ENCODE data around the gene ATG10. TPM values are rescaled to one million over a fixed set of nuclear protein-coding genes. Genes with fewer than 3 reads are reported as not detected.

The ATG10 gene
- total RNA-seq, 1 donor from 2014 or later: 5.3 TPM

GRCh38 chr5:82287625-82288024 lies 315.8 kb downstream of the ATG10 start:
- no peaks in the 10 kb centered on the region for H3K9me3 Mint-ChIP-seq
- no peak for ATAC-seq (ENCODE audit: low read depth)
- ChIA-PET CTCF (no interaction called here), POLR2A (interaction anchor here (0.7 kb wide), 1 partner anchor 14 kb away, joined by 3 read pairs; no protein-coding TSS in a partner anchor)
- intact Hi-C loops (cut with micrococcal nuclease): no loop called here
- no peaks in the 10 kb centered on the region for H3K4me1 Mint-ChIP-seq
- TF ChIP-seq CTCF (IDR thresholded peaks at IDR 0.05): no peak
- no peaks in the 10 kb centered on the region for H3K36me3 Mint-ChIP-seq (ENCODE audit: low read depth)
- H3K4me3 Mint-ChIP-seq: no peak overlapping the region
- H3K27me3 Mint-ChIP-seq: no peaks in the 10 kb centered on the region
- H3K27ac Mint-ChIP-seq: no peak overlapping the region
- DNase-seq: no peak

GRCh38 chr5:82290005-82290404 lies 318.2 kb downstream of the ATG10 start:
- POLR2A ChIA-PET: no interaction called here
- Mint-ChIP-seq H3K4me3 (no peak overlapping the region), H3K27ac (no peak overlapping the region), H3K4me1 (no peaks in the 10 kb centered on the region), H3K36me3 (ENCODE audit: low read depth) (no peaks in the 10 kb centered on the region), H3K9me3 (no peaks in the 10 kb centered on the region), H3K27me3 (no peaks in the 10 kb centered on the region)
- no peak for TF ChIP-seq CTCF (IDR thresholded peaks at IDR 0.05)
- ATAC-seq (ENCODE audit: low read depth) (no peak), DNase-seq (no peak)
- intact Hi-C loops (cut with micrococcal nuclease): no loop called here
- CTCF ChIA-PET: no interaction called here

- POLR2A ChIA-PET: no interaction called here
- DNase-seq: no peak
Measured at GRCh38 chr5:82290908-82291307, 319.1 kb downstream of the ATG10 start.

GRCh38 chr5:82291420-82291819 lies 319.6 kb downstream of the ATG10 start:
- CTCF ChIA-PET: no interaction called here
- Mint-ChIP-seq H3K27me3 (no peaks in the 10 kb centered on the region), H3K9me3 (no peaks in the 10 kb centered on the region), H3K36me3 (ENCODE audit: low read depth) (no peaks in the 10 kb centered on the region), H3K27ac (no peak overlapping the region), H3K4me1 (no peaks in the 10 kb centered on the region), H3K4me3 (no peak overlapping the region)
- TF ChIP-seq CTCF (IDR thresholded peaks at IDR 0.05): no peak
- no peak for ATAC-seq (ENCODE audit: low read depth)
- DNase-seq: no peak
- POLR2A ChIA-PET: no interaction called here
- intact Hi-C loops (cut with micrococcal nuclease): no loop called here

More at GRCh38 chr5:82290908-82291307, 319.1 kb downstream of the ATG10 start:
- intact Hi-C loops (cut with micrococcal nuclease): no loop called here
- no peak for TF ChIP-seq CTCF (IDR thresholded peaks at IDR 0.05)
- Mint-ChIP-seq H3K27ac (no peak overlapping the region), H3K36me3 (ENCODE audit: low read depth) (no peaks in the 10 kb centered on the region), H3K9me3 (no peaks in the 10 kb centered on the region), H3K27me3 (no peaks in the 10 kb centered on the region), H3K4me3 (no peak overlapping the region), H3K4me1 (no peaks in the 10 kb centered on the region)
- CTCF ChIA-PET: no interaction called here
- no peak for ATAC-seq (ENCODE audit: low read depth)

GRCh38 chr5:82295144-82295543 lies 323.3 kb downstream of the ATG10 start:
- ChIA-PET CTCF (no interaction called here), POLR2A (no interaction called here)
- Mint-ChIP-seq H3K4me3 (no peak overlapping the region), H3K4me1 (no peaks in the 10 kb centered on the region), H3K27ac (no peak overlapping the region), H3K9me3 (peaks cover 4% of the 10 kb centered on the region), H3K27me3 (no peaks in the 10 kb centered on the region), H3K36me3 (ENCODE audit: low read depth) (no peaks in the 10 kb centered on the region)
- DNase-seq: no peak
- ATAC-seq (ENCODE audit: low read depth): no peak
- intact Hi-C loops (cut with micrococcal nuclease): no loop called here
- TF ChIP-seq CTCF (IDR thresholded peaks at IDR 0.05): no peak

Measured in activated B cell treated with CpG ODN at 0.5 μM for 24 hours (primary cell).